HUES48 (cell line): ENCODE data around the gene PLD6.

ENCODE experiments used
- H3K27ac ChIP-seq: one replicate; pipeline ENCODE4 v1.7.0; 2013; ENCODE audit warnings: low read depth, low read length, inconsistent platforms
- H3K27me3 ChIP-seq: 2 replicates; pipeline ENCODE4 v1.6.1; 2013; ENCODE audit warnings: mild to moderate bottlenecking, low read length; ENCODE audit not compliant: control insufficient read depth, insufficient read depth
- H3K36me3 ChIP-seq: 2 replicates; pipeline ENCODE4 v1.6.1; 2013; ENCODE audit warnings: low read length; ENCODE audit not compliant: control insufficient read depth, insufficient read depth
- H3K4me1 ChIP-seq: 2 replicates; pipeline ENCODE4 v1.6.1; 2013; ENCODE audit warnings: mild to moderate bottlenecking, low read length; ENCODE audit not compliant: control insufficient read depth, insufficient read depth
- H3K4me3 ChIP-seq: 2 replicates; pipeline ENCODE4 v1.5.1; 2013; ENCODE audit warnings: mild to moderate bottlenecking, low read depth, low read length
- H3K9ac ChIP-seq: 2 replicates; pipeline ENCODE4 v1.6.1; 2013; ENCODE audit warnings: mild to moderate bottlenecking, low read depth, low read length, moderate library complexity
- H3K9me3 ChIP-seq: 2 replicates; pipeline ENCODE4 v1.6.1; 2013; ENCODE audit warnings: low read length; ENCODE audit not compliant: control insufficient read depth, insufficient read depth

Gene PLD6

GRCh38 chr17:17172990-17173389 is 33.1 kb downstream of the PLD6 start:
- Histone ChIP-seq H3K27me3 (no peaks in the 10 kb centered on the region), H3K36me3 (peaks cover 61% of the 10 kb centered on the region), H3K9me3 (no peaks in the 10 kb centered on the region), H3K9ac (no peak overlapping the region), H3K4me1 (no peaks in the 10 kb centered on the region; the same call in 1 of the 2 replicates), H3K27ac (no peak overlapping the region), H3K4me3 (no peak overlapping the region)

GRCh38 chr17:17172001-17172939 is 33.9 kb downstream of the PLD6 start:
- Histone ChIP-seq H3K27me3 (no peaks in the 10 kb centered on the region), H3K9me3 (no peaks in the 10 kb centered on the region), H3K27ac (no peak overlapping the region), H3K4me1 (no peaks in the 10 kb centered on the region; the same call in 1 of the 2 replicates), H3K4me3 (no peak overlapping the region), H3K9ac (no peak overlapping the region), H3K36me3 (peaks cover 57% of the 10 kb centered on the region)

GRCh38 chr17:17171186-17171585 is 34.9 kb downstream of the PLD6 start:
- no peaks in the 10 kb centered on the region for H3K27me3 ChIP-seq
- no peak overlapping the region for H3K9ac ChIP-seq
- peaks cover 55% of the 10 kb centered on the region for H3K36me3 ChIP-seq
- H3K4me3 ChIP-seq: no peak overlapping the region
- H3K27ac ChIP-seq: no peak overlapping the region
- H3K4me1 ChIP-seq: no peaks in the 10 kb centered on the region; the same call in 1 of the 2 replicates
- no peaks in the 10 kb centered on the region for H3K9me3 ChIP-seq

GRCh38 chr17:17170346-17170985 is 35.7 kb downstream of the PLD6 start:
- H3K9ac ChIP-seq: no peak overlapping the region
- no peaks in the 10 kb centered on the region for H3K27me3 ChIP-seq
- H3K4me1 ChIP-seq: no peaks in the 10 kb centered on the region; the same call in 1 of the 2 replicates
- no peak overlapping the region for H3K4me3 ChIP-seq
- no peaks in the 10 kb centered on the region for H3K9me3 ChIP-seq
- H3K36me3 ChIP-seq: peaks cover 55% of the 10 kb centered on the region
- H3K27ac ChIP-seq: no peak overlapping the region

- Histone ChIP-seq H3K9ac (no peak overlapping the region), H3K9me3 (no peaks in the 10 kb centered on the region), H3K27me3 (no peaks in the 10 kb centered on the region), H3K27ac (no peak overlapping the region), H3K36me3 (peaks cover 58% of the 10 kb centered on the region), H3K4me1 (no peaks in the 10 kb centered on the region; the same call in 1 of the 2 replicates), H3K4me3 (no peak overlapping the region)
These were observed 36.7 kb downstream of the PLD6 start for GRCh38 chr17:17169396-17169795.

- Histone ChIP-seq H3K27me3 (no peaks in the 10 kb centered on the region), H3K4me3 (no peak overlapping the region), H3K36me3 (peaks cover 55% of the 10 kb centered on the region), H3K9me3 (no peaks in the 10 kb centered on the region), H3K9ac (no peak overlapping the region), H3K27ac (no peak overlapping the region), H3K4me1 (no peaks in the 10 kb centered on the region; the same call in 1 of the 2 replicates)
These were observed 37.7 kb downstream of the PLD6 start for GRCh38 chr17:17168401-17168800.

- H3K36me3 ChIP-seq: peaks cover 55% of the 10 kb centered on the region
- no peak overlapping the region for H3K4me3 ChIP-seq
- H3K9ac ChIP-seq: no peak overlapping the region
- H3K9me3 ChIP-seq: no peaks in the 10 kb centered on the region
- H3K27me3 ChIP-seq: no peaks in the 10 kb centered on the region
- H3K27ac ChIP-seq: no peak overlapping the region
- no peaks in the 10 kb centered on the region; the same call in 1 of the 2 replicates for H3K4me1 ChIP-seq
These were observed 38.1 kb downstream of the PLD6 start for GRCh38 chr17:17167986-17168385.

GRCh38 chr17:17167356-17167755 is 38.8 kb downstream of the PLD6 start:
- Histone ChIP-seq H3K27me3 (no peaks in the 10 kb centered on the region), H3K4me1 (no peaks in the 10 kb centered on the region; the same call in 1 of the 2 replicates), H3K36me3 (peaks cover 55% of the 10 kb centered on the region), H3K27ac (no peak overlapping the region), H3K9ac (no peak overlapping the region), H3K9me3 (no peaks in the 10 kb centered on the region), H3K4me3 (no peak overlapping the region)

GRCh38 chr17:17166446-17166845 is 39.7 kb downstream of the PLD6 start:
- Histone ChIP-seq H3K9ac (no peak overlapping the region), H3K36me3 (peaks cover 57% of the 10 kb centered on the region), H3K9me3 (no peaks in the 10 kb centered on the region), H3K4me1 (no peaks in the 10 kb centered on the region), H3K27ac (no peak overlapping the region), H3K4me3 (no peak overlapping the region), H3K27me3 (no peaks in the 10 kb centered on the region)

GRCh38 chr17:17165666-17166308 is 40.3 kb downstream of the PLD6 start:
- H3K9ac ChIP-seq: no peak overlapping the region
- no peak overlapping the region for H3K27ac ChIP-seq
- H3K36me3 ChIP-seq: peaks cover 63% of the 10 kb centered on the region
- no peaks in the 10 kb centered on the region for H3K27me3 ChIP-seq
- H3K4me3 ChIP-seq: no peak overlapping the region
- no peaks in the 10 kb centered on the region for H3K9me3 ChIP-seq
- H3K4me1 ChIP-seq: no peaks in the 10 kb centered on the region
